Pons (tissue), 1 donor: ENCODE measurements around the gene STAC3.
"Not testable (repeated sequence)": the region's sequence is repeated elsewhere in the genome, so short reads cannot be mapped to it uniquely, and the experiment has no call there.

Source experiments
- DNase-seq: peaks from one replicate; pipeline ENCODE4 v3.0.0-alpha.2; 2016; ENCODE audit warnings: low spot score

Gene STAC3

GRCh38 chr12:57250956-57251355 is at the start of gene STAC3:
STAC3 (minus strand) TSS chr12:57251187; CDS start chr12:57249636, 1,551 bp downstream.
- no peak for DNase-seq

DNA sequence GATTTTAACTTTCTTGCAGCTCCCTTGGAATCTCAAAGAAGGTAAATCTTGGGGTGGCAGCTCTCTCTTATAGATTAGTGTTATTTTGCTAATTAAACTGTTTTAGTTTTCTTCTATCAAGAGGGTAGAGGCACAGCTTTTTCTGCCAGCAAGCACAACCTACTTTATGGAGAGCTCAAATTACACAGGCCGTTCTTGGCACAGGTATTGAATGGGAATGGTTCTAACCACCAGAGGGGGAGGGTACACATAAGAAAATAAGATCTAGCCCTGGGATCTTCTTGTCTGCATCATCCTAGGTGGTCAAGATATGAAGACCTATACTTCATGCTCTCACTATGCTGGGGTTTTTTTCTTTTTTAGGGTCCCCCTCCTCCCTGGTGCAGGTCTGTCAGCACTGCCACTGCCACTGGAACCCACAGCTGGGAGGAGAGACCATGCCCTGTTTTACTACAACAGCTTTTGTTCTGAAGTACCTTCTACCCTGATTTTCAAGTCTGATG is 48.6 kb upstream of the STAC3 start:
- DNase-seq = no peak

- DNase-seq = no peak
Measured at GRCh38 chr12:57296291-57296690, 45.3 kb upstream of the STAC3 start.

- DNase-seq = not testable (repeated sequence)
Measured at GRCh38 chr12:57282073-57282472, 31.1 kb upstream of the STAC3 start.

- no peak for DNase-seq
Measured at GRCh38 chr12:57280211-57281062, 29.4 kb upstream of the STAC3 start.

- DNase-seq = no peak
Measured at GRCh38 chr12:57278465-57279381, 27.7 kb upstream of the STAC3 start.

- DNase-seq = no peak
Measured at GRCh38 chr12:57276935-57277563, 26.1 kb upstream of the STAC3 start.

DNA sequence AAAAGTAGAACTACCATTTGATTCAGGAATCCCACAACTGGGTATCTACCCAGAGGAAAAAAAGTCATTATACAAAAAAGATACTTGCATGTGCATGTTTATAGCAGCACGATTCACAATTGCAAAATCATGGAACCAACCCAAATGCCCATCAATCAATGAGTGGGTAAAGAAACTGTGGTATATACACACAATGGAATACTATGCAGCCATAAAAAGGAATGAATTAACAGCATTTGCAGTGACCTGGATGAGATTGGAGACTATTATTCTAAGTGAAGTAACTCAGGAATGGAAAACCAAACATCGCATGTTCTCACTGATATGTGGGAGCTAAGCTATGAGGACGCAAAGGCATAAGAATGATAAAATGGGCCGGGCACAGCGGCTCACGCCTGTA is 25.2 kb upstream of the STAC3 start:
- DNase-seq = not testable (repeated sequence)

- DNase-seq = no peak
Measured at GRCh38 chr12:57273516-57273915, 22.5 kb upstream of the STAC3 start.

DNA sequence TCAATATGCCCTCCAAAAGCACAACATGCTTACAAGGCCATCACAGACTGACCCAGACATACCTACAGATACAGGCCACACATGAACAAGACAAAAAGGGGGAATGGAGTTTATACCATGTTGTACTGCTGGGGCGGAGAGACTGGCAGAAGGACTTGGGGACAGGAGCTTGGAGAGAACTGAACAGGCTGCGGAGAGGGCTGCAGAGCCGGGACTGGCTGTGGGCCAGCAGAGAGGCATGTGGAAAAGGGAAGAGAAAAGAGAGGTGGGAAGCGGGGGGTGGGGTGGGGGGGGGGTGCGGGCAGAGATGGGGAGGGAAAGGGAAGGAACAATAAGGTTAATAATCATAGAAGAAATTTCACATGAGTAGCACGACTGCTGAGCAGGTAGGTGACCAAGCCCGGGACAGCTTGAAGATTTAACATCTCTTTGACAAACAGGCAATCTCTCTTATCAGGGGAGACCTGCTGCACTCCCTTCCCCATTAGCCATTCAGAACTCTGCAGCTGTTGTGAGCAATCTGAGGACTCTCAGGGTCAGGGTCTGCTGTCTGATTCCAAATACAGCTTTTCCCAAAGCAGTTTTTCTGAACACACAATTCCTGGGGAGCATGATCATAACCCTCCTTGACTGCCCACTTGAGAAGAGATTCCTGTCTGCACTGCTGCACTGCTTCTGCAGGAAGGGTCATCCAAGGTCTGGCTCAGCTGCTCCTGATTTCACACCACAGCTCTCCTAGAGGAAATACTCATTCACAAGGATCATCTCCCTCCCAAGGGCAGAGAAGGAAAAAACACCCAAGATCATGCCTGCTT is 21.6 kb upstream of the STAC3 start:
- peak; percentile 14 for DNase-seq

- DNase-seq = no peak
Measured at GRCh38 chr12:57270966-57271470, 20.0 kb upstream of the STAC3 start.

- no peak for DNase-seq
Measured at GRCh38 chr12:57268264-57268663, 17.3 kb upstream of the STAC3 start.

DNA sequence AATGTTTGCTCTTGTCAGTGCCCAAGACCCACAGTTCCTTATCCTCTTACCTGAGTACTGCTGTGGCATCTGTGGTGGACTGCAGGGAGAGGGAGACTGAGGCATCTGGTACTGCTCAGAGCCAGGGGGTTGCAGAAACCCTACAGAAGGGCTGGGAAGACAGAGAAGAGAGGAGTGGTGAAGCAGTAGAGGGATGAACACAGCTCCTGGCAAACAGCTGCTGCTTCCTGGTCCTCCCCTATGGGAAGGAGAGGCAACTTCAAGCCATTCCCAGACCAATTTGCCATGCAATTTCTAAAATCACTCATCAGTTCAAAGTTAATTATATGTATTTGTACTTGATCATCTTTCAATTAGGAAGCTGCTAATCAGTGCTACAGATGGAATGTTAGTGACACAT is 15.7 kb upstream of the STAC3 start:
- no peak for DNase-seq

DNA sequence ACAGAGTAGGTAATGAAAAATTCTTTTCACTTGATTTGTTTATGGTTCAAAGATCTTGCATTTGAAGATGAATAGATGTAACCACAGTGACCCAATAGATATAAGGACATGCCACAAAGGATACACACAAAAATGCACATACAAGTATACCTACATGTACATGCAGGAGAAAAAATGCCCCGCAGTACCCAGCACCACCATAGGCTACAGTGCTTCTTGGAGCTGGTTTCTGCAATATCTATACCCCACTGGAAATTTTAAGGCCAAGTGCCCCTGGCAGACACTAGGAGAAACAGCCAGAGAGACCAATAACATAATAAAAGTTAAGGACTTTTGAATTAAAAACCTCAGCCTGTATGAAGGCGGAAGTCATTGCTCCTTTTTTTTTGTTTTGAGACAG is 12.1 kb upstream of the STAC3 start:
- DNase-seq = no peak

DNA sequence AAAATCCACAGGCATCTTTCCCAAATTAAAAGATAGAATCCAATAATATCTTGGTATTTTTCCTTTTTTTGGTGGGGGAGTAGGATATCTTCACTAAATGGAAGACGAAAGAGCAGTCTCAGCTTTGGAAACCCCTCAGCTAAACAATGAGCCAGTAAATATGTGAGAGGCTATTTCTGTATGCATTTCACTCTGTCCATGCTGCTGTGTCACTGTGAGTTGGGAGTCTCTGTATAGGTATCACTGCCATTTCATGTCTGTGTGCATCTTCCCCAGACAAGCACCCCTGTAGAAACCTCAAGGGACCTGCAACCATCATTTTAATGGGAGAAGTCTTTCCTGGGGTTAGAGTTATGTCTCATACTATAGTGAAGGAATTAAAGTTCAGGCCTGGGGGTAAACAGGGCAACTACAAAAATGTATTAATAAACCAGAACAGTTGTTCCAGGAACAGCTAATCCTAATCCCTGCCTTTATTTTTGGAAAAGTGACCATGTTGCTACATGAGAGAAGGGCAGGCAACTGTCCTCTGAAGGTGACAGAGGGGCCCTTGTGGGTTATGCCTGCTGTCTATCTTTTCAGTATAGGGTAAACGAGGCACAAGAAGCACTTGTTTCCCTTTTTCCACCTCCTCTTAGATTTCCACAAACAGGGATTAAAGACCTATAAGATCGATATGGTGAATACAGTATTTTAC is 11.3 kb upstream of the STAC3 start:
- DNase-seq = no peak

- DNase-seq = no peak
Measured at GRCh38 chr12:57261428-57261865, 10.5 kb upstream of the STAC3 start.

GRCh38 chr12:57260366-57260765 is 9.4 kb upstream of the STAC3 start:
- DNase-seq = no peak

DNA sequence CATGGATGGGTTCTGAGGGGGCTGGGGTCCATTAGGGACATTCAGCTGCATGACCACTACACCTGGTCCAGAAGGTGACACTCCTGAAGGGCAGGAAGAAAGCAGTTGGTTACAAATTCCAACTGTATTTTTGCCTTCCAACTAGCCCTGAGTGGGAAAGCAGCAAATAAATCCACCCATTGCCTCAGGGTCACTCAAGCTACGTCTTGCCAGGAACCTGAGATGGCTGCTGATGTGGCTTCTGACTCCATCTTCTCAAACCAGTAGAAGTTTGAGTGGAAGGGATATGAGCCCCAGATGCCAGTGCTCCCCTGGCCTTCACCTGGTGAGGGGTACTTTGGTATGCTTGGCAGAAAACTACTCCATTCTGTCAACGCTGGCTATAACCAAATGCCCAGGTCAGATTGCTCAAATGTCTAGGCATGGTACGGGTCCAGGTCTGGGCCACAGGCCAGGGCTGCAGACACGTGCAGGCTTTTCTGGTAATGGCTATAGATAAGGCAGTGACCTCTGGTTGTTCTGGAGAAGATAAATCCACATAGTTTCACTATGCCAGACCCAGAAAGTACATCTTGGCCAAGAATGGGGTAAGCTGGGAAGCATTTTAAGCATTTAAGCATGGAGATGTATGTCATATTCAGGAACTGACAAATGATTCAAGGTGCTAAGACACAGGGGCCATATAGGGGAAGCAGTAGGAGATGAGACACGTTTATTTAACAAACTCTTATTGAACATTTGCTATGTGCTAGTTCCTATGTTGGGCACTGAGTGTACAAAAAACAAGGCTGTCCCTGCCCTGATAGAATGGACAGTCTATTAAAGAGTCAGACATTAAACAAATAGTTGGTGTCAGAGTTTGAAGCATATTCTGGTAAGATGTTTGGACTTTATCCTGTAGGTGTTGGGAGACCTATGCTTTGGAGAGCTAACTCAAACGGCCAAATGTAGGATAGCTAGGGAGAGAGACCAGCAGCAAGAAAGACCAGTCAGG is 8.3 kb upstream of the STAC3 start:
- DNase-seq = no peak

- DNase-seq = no peak
Measured at GRCh38 chr12:57255916-57256315, 4.9 kb upstream of the STAC3 start.
